Right lobe of liver (tissue), 4 donors: ENCODE results near the gene EMC10.
"Not testable (repeated sequence)": the region's sequence is repeated elsewhere in the genome, so short reads cannot be mapped to it uniquely, and the experiment has no call there.

ENCODE experiments used
- POLR2A ChIP-seq: fragments of 450-650 bp; IDR thresholded peaks from one replicate; pipeline ENCODE4 v1.6.1; 2017; ENCODE audit warnings: antibody characterized with exemption, mild to moderate bottlenecking
- TF ChIP-seq, protein P1 (sequence below), 4 donors: fragments of 200-600 bp in 3 of 4; fragments of 450-650 bp in 1 of 4; IDR thresholded peaks; one replicate each; pipeline versions ENCODE4 v1.5.1 to v1.8.0; 2016 to 2022; ENCODE audit warnings: antibody characterized with exemption in 4 of 4, mild to moderate bottlenecking in 2 of 4
- donor health status: DM: no; HTN: no; CAD: no.
- donor health status: DM: no; HTN: no; CAD: no.
- donor health status: DM: no; HTN: yes; CAD: no.

GRCh38 chr19:50439130-50439529, 37.2 kb upstream of the EMC10 start:
- TF ChIP-seq, protein P1, sequence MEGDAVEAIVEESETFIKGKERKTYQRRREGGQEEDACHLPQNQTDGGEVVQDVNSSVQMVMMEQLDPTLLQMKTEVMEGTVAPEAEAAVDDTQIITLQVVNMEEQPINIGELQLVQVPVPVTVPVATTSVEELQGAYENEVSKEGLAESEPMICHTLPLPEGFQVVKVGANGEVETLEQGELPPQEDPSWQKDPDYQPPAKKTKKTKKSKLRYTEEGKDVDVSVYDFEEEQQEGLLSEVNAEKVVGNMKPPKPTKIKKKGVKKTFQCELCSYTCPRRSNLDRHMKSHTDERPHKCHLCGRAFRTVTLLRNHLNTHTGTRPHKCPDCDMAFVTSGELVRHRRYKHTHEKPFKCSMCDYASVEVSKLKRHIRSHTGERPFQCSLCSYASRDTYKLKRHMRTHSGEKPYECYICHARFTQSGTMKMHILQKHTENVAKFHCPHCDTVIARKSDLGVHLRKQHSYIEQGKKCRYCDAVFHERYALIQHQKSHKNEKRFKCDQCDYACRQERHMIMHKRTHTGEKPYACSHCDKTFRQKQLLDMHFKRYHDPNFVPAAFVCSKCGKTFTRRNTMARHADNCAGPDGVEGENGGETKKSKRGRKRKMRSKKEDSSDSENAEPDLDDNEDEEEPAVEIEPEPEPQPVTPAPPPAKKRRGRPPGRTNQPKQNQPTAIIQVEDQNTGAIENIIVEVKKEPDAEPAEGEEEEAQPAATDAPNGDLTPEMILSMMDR (IDR thresholded peaks at IDR 0.05), result not testable (repeated sequence)
- TF ChIP-seq POLR2A, result not testable (repeated sequence)
